ENCODE measurements around the gene CAMK1.
A peak's percentile ranks its signal among the peaks of the same experiment; 100 is the strongest.

The CAMK1 gene

GRCh38 chr3:9732740-9733115, 37.0 kb downstream of the CAMK1 start:
- Histone ChIP-seq H3K9me3 (ENCODE audit: control insufficient read depth in 1 of 2, low read length in 2 of 2) (no peaks in the 10 kb centered on the region), H3K36me3 (ENCODE audit: control insufficient read depth in 1 of 2, insufficient read depth in 2 of 2, low read length in 2 of 2) (peaks cover 20 to 33% of the 10 kb centered on the region in 2 donors), H3K27ac (ENCODE audit: low read length) (no peak overlapping the region), H3K4me1 (ENCODE audit: control insufficient read depth in 1 of 2, insufficient read depth in 2 of 2, low read length in 2 of 2) (peaks cover 9 to 20% of the 10 kb centered on the region in 2 donors), H3K27me3 (ENCODE audit: low read depth, low read length) (no peaks in the 10 kb centered on the region), H3K4me3 (ENCODE audit: low read depth in 1 of 2, low read length in 2 of 2) (peak overlapping the region; percentile 71 to 85)

DNA sequence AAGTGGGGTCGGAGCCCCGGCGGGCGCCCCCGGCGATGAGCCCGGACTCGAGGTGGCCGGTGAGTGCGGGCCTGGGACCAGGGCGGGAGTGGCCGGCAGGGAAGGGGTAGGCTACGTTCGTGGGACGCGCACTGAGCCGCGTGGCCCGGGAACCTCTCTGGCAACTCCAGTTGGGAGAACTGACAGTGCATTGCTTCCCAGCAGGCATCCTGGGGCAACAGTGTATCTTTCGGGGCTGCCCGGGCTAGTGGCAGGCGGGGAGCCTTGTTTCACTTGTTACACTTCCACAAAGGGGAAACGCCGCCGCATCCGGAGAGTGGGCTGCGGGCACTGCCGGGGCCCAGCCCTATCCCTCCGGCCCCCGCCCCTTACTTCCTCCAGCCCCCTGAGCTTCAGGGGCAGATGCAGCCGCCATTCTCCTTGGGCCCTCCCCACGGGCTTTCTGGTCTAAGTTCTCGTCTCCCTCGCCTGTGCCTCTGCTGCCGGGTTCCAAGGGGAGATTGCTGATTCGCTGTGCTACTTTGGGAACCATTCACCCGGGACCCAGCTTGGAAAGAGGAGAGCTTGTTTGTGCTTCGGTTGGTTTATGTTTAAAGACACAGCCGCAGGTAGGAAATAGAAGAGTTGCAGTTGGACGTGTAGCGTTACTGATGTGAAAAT, 37.5 kb downstream of the CAMK1 start:
- Histone ChIP-seq H3K4me3 (ENCODE audit: low read depth in 1 of 2, low read length in 2 of 2) (peak overlapping the region; percentile 71 to 85), H3K27ac (ENCODE audit: low read length) (peak overlapping the region; percentile 85), H3K36me3 (ENCODE audit: control insufficient read depth in 1 of 2, insufficient read depth in 2 of 2, low read length in 2 of 2) (peaks cover 15 to 28% of the 10 kb centered on the region in 2 donors), H3K9me3 (ENCODE audit: control insufficient read depth in 1 of 2, low read length in 2 of 2) (no peaks in the 10 kb centered on the region), H3K27me3 (ENCODE audit: low read depth, low read length) (no peaks in the 10 kb centered on the region), H3K4me1 (ENCODE audit: control insufficient read depth in 1 of 2, insufficient read depth in 2 of 2, low read length in 2 of 2) (peaks cover 9 to 20% of the 10 kb centered on the region in 2 donors)

GRCh38 chr3:9731206-9732079, 38.3 kb downstream of the CAMK1 start, which contains the start of gene BRPF1:
TSS of gene BRPF1 (plus strand) at chr3:9731735. CDS start at chr3:9734141, 2,406 bp downstream.
- H3K4me1 ChIP-seq (ENCODE audit: control insufficient read depth in 1 of 2, insufficient read depth in 2 of 2, low read length in 2 of 2) = peaks cover 9 to 20% of the 10 kb centered on the region in 2 donors
- no peaks in the 10 kb centered on the region for H3K27me3 ChIP-seq (ENCODE audit: low read depth, low read length)
- H3K27ac ChIP-seq (ENCODE audit: low read length) = peak within 1 kb of the TSS; percentile 85
- no peaks in the 10 kb centered on the region for H3K9me3 ChIP-seq (ENCODE audit: control insufficient read depth in 1 of 2, low read length in 2 of 2)
- peaks cover 8 to 21% of the 10 kb centered on the region in 2 donors for H3K36me3 ChIP-seq (ENCODE audit: control insufficient read depth in 1 of 2, insufficient read depth in 2 of 2, low read length in 2 of 2)
- peak within 1 kb of the TSS; percentile 78 to 85 for H3K4me3 ChIP-seq (ENCODE audit: low read depth in 1 of 2, low read length in 2 of 2)

DNA sequence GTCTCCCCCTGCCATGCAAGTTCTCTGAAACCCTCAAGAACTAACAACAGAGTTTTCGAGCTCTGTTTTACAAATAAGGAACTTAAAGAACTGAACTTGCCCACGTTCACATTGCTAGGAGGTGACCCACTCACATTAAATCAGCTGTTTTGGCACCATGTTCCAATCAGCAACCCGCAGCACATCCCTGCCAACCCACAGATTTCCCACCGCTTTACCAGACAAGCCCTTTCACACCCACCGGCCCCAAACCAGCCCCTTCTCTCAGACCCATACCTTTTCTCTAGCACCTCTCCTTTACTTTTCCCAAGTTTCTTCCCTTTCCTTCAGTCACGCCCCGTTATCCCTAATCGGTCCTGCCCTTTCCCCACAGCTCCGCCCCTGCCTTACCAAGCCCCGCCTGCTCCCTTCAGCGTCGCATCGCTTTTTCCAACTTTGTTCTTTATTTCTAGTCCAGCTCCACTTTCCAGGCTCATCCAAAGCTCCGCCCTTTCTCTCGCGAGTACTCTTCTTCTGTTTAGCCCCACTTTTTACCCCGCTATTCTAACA, 39.0 kb downstream of the CAMK1 start:
- Histone ChIP-seq H3K9me3 (ENCODE audit: control insufficient read depth in 1 of 2, low read length in 2 of 2) (no peaks in the 10 kb centered on the region), H3K27ac (ENCODE audit: low read length) (peak overlapping the region; percentile 82), H3K4me1 (ENCODE audit: control insufficient read depth in 1 of 2, insufficient read depth in 2 of 2, low read length in 2 of 2) (peaks cover 9 to 20% of the 10 kb centered on the region in 2 donors)

DNA sequence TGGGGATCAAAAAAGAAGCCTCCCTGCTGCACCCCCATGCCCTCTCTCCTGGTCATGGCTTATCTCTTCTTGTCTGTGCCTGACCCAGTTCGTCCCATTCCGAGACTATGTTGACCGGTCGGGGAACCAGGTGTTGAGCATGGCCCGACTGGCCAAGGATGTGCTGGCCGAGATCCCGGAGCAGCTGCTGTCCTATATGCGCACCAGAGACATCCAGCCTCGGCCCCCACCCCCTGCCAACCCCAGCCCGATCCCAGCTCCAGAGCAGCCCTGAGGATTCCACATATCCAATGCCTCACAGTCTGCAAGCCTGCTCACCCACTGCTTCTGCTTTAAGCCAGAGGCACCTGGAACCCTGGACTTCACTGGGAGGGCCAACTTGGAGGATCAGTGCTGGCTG, 40.3 kb downstream of the CAMK1 start:
- no peak overlapping the region for H3K27ac ChIP-seq (ENCODE audit: low read length)
- peaks cover 9 to 20% of the 10 kb centered on the region in 2 donors for H3K4me1 ChIP-seq (ENCODE audit: control insufficient read depth in 1 of 2, insufficient read depth in 2 of 2, low read length in 2 of 2)
- H3K4me3 ChIP-seq (ENCODE audit: low read depth in 1 of 2, low read length in 2 of 2) = no peak overlapping the region
- H3K36me3 ChIP-seq (ENCODE audit: control insufficient read depth in 1 of 2, insufficient read depth in 2 of 2, low read length in 2 of 2) = peaks cover 0 to 6% of the 10 kb centered on the region in 2 donors
- no peaks in the 10 kb centered on the region for H3K9me3 ChIP-seq (ENCODE audit: control insufficient read depth in 1 of 2, low read length in 2 of 2)
- no peaks in the 10 kb centered on the region for H3K27me3 ChIP-seq (ENCODE audit: low read depth, low read length)

More for the DNA sequence above, 39.0 kb downstream of the CAMK1 start:
- Histone ChIP-seq H3K36me3 (ENCODE audit: control insufficient read depth in 1 of 2, insufficient read depth in 2 of 2, low read length in 2 of 2) (peaks cover 5 to 17% of the 10 kb centered on the region in 2 donors), H3K27me3 (ENCODE audit: low read depth, low read length) (no peaks in the 10 kb centered on the region), H3K4me3 (ENCODE audit: low read depth in 1 of 2, low read length in 2 of 2) (peak overlapping the region; percentile 78 to 85)

GRCh38 chr3:9727743-9728142, 42.0 kb downstream of the CAMK1 start:
- H3K9me3 ChIP-seq (ENCODE audit: control insufficient read depth in 1 of 2, low read length in 2 of 2) = no peaks in the 10 kb centered on the region

DNA sequence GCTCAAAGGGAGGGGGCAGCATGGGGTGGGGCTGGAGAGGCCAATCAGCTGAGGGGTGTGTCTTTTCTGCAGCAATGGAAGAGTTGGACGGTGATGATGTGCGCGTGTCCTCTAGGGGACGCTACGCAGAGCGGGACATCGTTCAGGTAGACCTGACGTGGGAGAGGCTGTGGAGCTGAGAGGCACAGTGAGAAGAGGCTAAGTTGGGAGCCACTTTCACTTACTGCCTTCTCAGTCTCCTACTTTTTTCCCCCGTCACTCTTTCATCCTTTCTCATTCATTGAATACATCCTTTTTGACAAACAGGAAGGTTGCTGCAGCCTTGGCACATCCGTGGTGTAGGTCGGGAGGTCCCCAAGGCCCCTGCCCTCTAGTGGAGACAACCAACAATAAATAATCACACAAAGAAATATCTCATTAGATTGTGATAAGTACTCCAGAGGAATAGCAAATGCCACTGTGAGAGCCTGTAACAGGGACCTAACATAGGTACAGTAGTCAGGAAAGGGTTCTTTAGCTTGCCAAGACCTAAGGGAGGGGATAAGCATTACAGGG, 42.6 kb downstream of the CAMK1 start:
- Histone ChIP-seq H3K27ac (ENCODE audit: low read length) (no peak overlapping the region), H3K4me3 (ENCODE audit: low read depth in 1 of 2, low read length in 2 of 2) (no peak overlapping the region), H3K4me1 (ENCODE audit: control insufficient read depth in 1 of 2, insufficient read depth in 2 of 2, low read length in 2 of 2) (peaks cover 0 to 6% of the 10 kb centered on the region in 2 donors)

More at GRCh38 chr3:9727743-9728142, 42.0 kb downstream of the CAMK1 start:
- no peak overlapping the region for H3K4me3 ChIP-seq (ENCODE audit: low read depth in 1 of 2, low read length in 2 of 2)
- no peaks in the 10 kb centered on the region for H3K27me3 ChIP-seq (ENCODE audit: low read depth, low read length)
- H3K27ac ChIP-seq (ENCODE audit: low read length) = no peak overlapping the region
- H3K36me3 ChIP-seq (ENCODE audit: control insufficient read depth in 1 of 2, insufficient read depth in 2 of 2, low read length in 2 of 2) = peaks cover 0 to 3% of the 10 kb centered on the region in 2 donors
- H3K4me1 ChIP-seq (ENCODE audit: control insufficient read depth in 1 of 2, insufficient read depth in 2 of 2, low read length in 2 of 2) = peaks cover 4 to 12% of the 10 kb centered on the region in 2 donors

DNA sequence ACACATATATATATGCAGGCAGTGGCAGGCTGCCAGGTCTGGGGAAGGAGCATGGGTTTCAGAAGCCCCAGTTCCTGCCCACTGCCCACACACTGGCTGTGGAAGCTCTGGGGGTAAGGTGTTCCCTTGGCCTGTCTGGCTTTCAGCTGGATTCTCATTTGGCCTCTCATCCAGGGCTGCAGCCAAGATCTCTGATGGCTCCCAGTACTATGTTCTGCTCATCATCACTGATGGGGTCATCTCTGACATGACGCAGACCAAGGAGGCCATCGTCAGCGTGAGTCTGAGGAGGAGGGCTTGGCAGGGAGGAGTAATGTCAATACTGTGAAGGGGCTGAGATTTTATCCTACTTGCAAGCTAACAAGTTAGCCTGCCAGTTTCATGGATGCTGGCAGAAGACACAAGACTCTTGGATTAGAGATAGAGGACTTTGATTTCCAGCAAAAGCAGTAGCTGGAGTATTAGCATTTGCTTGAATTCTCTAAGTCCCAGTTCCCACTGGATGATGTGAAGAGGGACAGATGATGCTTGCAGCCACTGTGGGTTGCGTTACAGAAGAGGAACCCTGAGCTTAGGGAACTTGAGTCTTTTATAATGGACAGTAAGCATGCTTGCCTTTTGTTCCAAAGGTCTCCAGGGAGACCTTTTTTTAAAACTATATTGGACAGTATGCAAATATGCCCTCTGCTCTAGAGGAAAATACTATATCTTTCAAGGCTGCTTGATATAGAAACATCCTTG, 43.8 kb downstream of the CAMK1 start:
- H3K27ac ChIP-seq (ENCODE audit: low read length) = no peak overlapping the region
- no peaks in the 10 kb centered on the region for H3K36me3 ChIP-seq (ENCODE audit: control insufficient read depth in 1 of 2, insufficient read depth in 2 of 2, low read length in 2 of 2)
- peaks cover 0 to 11% of the 10 kb centered on the region in 2 donors for H3K4me1 ChIP-seq (ENCODE audit: control insufficient read depth in 1 of 2, insufficient read depth in 2 of 2, low read length in 2 of 2)
- H3K27me3 ChIP-seq (ENCODE audit: low read depth, low read length) = no peaks in the 10 kb centered on the region
- H3K9me3 ChIP-seq (ENCODE audit: control insufficient read depth in 1 of 2, low read length in 2 of 2) = no peaks in the 10 kb centered on the region
- H3K4me3 ChIP-seq (ENCODE audit: low read depth in 1 of 2, low read length in 2 of 2) = no peak overlapping the region

More for the DNA sequence above, 42.6 kb downstream of the CAMK1 start:
- Histone ChIP-seq H3K27me3 (ENCODE audit: low read depth, low read length) (no peaks in the 10 kb centered on the region), H3K9me3 (ENCODE audit: control insufficient read depth in 1 of 2, low read length in 2 of 2) (no peaks in the 10 kb centered on the region), H3K36me3 (ENCODE audit: control insufficient read depth in 1 of 2, insufficient read depth in 2 of 2, low read length in 2 of 2) (peaks cover 0 to 3% of the 10 kb centered on the region in 2 donors)

GRCh38 chr3:9721700-9722060, 48.1 kb downstream of the CAMK1 start:
- no peaks in the 10 kb centered on the region for H3K36me3 ChIP-seq (ENCODE audit: control insufficient read depth in 1 of 2, insufficient read depth in 2 of 2, low read length in 2 of 2)
- no peak overlapping the region for H3K27ac ChIP-seq (ENCODE audit: low read length)
- H3K4me1 ChIP-seq (ENCODE audit: control insufficient read depth in 1 of 2, insufficient read depth in 2 of 2, low read length in 2 of 2) = peaks cover 0 to 11% of the 10 kb centered on the region in 2 donors
- no peaks in the 10 kb centered on the region for H3K27me3 ChIP-seq (ENCODE audit: low read depth, low read length)
- H3K4me3 ChIP-seq (ENCODE audit: low read depth in 1 of 2, low read length in 2 of 2) = no peak overlapping the region
- no peaks in the 10 kb centered on the region for H3K9me3 ChIP-seq (ENCODE audit: control insufficient read depth in 1 of 2, low read length in 2 of 2)

- no peak overlapping the region for H3K4me3 ChIP-seq (ENCODE audit: low read depth in 1 of 2, low read length in 2 of 2)
- no peaks in the 10 kb centered on the region for H3K36me3 ChIP-seq (ENCODE audit: control insufficient read depth in 1 of 2, insufficient read depth in 2 of 2, low read length in 2 of 2)
- peaks cover 0 to 11% of the 10 kb centered on the region in 2 donors for H3K4me1 ChIP-seq (ENCODE audit: control insufficient read depth in 1 of 2, insufficient read depth in 2 of 2, low read length in 2 of 2)
- H3K27me3 ChIP-seq (ENCODE audit: low read depth, low read length) = no peaks in the 10 kb centered on the region
- H3K9me3 ChIP-seq (ENCODE audit: control insufficient read depth in 1 of 2, low read length in 2 of 2) = no peaks in the 10 kb centered on the region
- H3K27ac ChIP-seq (ENCODE audit: low read length) = no peak overlapping the region
These were observed 48.6 kb downstream of the CAMK1 start for GRCh38 chr3:9721015-9721699.
